Right renal pelvis (tissue), 4 donors: ENCODE results near the gene MAP4K4. TPM values are rescaled to one million over a fixed set of nuclear protein-coding genes. Genes with fewer than 3 reads are reported as not detected.

Experiments used
- DNase-seq, 4 donors: peaks; one replicate each; pipeline ENCODE4 v3.0.0-alpha.2; 2013; ENCODE audit warnings: low read depth in 4 of 4, low spot score in 3 of 4, missing footprints in 1 of 4
- polyA plus RNA-seq, 4 donors: library from polyadenylated mRNA; unstranded; fragments of 120-200 nt; gene quantifications; one replicate each; pipeline ENCODE4 v1.2.1, GENCODE V29; 2013; ENCODE audit not compliant: insufficient read length in 4 of 4

MAP4K4 gene
- polyA plus RNA-seq, 4 donors, result 67.5 to 82.6 (median 78.0) TPM

DNA sequence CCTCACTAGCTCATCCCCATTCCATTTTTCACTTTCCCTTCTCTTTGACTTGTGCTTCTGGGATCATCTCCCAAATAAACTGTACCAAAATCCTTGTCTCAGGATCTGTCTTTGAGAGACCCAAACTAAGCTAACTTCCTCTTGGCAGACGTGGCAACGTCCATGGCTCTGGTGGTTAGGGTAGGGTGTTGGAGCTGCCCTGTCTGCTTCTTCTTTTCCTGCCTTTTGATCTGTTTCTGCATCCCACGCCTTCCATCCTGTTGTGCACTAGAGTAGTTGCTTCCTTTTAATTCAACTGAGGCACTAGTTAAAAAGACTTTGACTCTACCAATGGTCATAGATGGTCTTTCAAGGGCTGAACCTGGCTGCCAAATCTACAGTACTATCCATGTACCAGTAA lies 5.5 kb upstream of the MAP4K4 start:
- no peak for DNase-seq

DNA sequence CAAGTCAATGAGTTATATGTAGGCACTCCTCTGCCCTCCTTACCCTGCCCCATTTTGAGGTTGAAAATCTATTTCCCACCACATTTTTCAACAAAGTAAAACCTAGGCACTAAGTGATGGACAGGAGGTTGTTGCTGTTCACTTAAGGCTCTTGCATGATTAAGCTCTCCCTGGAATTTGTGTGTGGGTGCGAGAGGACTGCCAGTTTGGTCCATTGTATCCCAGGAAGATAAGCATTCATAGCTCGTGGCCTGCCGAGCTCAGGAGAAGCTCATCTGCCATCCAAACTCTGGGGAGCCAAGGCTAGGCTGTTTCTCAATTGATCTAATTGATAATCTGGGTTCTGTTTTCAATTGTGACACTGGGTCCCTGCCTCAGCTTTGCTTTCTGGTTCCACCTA lies 4.7 kb upstream of the MAP4K4 start:
- DNase-seq, result no peak

DNA sequence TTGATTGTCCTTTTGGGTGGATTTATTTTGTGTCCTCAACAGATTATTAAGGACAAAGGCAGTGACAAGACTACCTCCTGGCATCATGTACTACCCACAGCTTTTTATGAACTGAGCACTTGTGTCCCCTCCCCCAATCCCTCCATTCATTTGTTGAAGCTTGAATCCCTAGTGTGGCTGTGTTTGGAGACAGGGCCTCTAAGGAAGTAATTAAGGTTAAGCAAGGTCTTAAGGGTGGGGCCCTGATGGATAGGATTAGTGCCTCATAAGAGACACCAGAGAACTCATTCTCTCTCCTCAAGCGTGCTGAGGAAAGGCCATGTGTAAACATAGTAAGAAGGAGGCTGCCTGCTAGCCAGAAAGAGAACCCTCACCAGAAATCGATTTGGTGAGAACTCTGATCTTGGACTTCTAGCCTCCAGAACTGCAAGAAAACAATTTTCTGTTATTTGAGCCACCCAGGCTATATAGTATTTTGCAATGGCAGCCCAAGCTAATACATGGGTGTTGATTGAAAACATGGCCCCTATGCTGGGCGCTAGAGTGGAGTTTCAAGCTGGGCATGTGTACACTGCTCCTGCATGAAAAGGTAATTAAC lies 3.4 kb upstream of the MAP4K4 start:
- no peak for DNase-seq

DNA sequence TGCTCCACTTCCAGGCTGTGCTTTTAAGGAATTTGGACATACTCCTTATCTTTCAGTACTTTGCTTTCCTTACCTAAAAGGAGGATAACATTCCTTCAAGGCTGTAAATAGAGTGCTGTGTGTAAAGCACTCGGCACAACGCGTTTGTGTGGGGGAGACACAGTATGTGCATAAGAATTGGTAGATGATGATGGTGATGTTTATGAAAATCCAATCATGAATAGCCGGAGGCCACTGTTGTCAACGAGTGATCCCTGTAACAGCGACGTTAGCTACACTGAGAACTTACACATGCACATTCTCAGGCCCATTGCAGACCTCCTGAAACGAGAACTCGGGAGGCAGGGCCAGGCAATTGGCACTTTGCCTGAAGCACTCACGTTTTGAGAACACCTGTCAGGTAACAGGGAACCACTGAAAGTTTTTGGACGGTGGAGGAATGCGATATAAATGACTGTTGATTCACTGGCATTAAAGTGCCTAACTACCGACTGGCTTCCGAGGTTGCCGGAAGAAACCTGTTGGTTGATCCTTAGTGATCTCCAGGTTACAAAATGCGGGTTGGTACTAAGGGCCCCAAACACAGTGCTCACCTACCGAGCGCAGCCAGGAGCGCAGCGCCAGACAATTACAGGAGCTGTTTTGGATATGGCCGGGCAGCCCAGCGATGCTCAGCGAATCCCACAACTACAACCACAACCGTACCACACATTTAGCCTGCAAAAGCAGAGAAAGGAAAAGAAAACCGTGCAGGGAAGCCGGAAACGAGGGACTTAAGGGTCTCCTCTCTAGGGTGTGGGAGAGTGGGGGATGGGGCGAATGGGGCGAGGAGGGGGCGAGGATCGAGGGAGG lies 1.0 kb upstream of the MAP4K4 start:
- DNase-seq, result no peak

DNA sequence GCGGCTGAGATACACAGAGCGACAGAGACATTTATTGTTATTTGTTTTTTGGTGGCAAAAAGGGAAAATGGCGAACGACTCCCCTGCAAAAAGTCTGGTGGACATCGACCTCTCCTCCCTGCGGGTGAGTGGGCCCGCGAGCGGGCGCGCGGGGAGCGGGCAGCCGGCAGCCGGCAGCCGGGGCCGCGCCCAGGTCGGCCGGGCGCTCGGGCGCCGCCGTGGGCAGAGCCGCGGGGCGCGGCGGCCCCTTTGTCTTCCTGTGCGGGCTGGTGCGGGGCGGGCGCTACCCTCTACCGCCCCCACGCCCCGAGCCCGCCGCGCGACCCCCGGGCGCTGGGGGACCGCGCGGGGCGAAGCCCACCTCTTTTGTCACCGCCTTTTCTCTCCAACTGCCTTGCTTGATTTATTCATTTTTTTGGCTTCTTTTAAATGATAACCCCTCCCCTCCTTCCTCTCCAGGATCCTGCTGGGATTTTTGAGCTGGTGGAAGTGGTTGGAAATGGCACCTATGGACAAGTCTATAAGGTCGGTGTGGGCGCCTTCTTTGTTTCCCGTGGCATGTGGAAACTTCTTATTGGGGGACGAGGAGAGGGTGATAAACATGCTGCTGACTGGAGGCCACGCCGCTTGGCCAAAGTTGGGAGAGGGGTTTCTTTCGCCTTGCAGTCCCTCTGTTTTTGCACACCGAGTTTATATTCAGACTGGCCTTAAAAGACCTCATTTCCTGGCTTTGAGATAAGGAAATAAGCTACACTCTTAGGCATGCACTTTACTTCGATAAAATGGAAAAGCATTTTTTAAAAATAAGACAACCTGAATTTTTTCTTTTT lies 722 bp downstream of the MAP4K4 start:
- DNase-seq, result no peak

DNA sequence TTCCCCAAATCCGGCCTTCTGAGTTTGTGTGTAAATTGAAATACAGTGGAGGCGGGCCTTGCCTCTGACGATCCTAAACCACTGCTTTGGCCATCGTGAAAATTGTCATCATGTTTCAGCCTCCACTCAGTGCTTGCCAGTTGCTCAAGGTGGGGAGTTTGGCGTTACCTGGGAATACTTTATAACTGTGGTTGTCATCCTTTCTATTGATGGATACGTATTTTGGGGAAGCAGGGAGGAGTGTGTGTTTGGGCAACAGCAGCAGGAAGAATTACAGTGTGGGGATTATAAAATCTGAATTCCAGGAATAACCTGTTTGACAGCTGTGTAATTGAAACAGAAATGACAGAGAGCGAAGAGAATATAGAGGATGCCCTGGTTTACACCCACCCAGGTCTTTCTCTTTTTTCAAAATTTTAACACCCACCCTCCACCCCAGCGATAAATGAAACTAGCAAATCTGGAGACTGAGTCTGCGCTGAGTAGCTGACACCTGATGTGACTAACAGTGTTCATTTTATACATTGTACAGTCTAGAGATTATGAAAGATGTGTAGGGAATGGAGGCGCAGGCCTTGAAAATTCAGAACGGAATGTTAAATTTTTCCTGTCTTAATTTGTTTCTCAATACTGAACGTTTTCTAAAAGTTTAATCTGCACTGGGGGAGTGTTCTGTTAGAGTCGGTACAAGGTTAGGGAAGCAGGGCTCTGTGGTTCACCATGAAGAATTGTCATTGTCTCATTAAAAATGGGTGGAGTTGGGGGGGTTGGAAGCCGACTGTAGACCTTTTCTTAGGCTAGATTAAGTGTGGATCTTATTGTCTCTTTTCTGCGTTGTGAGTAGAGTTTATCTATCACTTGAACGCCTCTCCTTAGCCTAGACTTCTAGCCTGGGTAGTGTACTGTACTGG lies 1.6 kb downstream of the MAP4K4 start:
- no peak for DNase-seq

DNA sequence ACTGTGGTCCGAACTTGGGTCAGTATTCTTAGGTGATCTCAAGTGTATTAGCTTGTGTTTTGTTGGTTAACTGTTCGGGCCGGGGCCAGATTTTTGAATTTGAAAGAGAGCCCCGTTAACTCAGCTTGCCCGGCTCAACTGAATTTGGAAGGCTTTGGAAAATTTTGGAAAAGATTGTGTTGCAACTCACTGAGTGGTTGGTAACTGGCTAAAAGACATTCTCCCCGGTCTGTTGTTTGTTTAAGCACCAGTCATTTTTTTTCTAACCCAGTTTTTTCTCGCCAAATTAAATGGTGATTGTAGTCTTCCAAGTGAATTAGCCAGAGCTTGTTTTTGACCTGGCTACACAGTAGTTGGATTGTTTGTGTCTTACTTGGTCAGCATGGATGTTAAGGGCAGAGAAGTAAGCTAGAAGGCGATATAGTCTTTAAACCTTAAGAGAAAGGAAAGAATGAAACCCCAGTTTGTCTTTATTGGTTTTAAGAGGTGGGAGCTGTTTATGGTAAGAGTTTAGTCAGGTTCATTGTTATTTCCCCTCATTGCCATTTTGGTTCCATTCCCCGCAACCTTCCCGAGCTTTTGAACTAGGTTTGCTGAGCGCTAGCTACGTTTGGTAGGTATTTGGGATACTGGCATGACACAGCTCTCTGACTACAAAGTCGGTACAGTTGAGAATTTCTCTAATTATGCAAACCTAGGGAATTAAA lies 2.4 kb downstream of the MAP4K4 start:
- no peak for DNase-seq

DNA sequence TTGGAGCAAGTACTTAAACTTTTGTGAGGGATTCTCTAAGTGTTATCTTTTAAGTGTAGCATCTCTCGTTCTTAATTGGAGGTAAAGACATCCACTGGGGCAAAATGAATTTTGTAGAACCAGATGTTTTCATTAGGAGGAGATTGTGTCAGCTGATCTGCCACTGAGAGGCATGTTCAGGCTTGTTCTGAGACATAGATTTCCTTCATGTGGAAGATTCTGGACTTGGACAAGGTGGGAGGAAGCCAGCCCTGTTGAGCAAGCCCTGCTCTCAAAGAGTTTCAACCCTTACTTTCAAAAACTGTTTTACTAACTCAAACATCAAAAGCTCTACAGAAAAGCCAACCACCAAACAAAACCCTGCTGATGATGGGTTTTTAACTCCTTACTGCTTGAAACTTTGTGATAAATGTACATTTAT lies 6.5 kb downstream of the MAP4K4 start:
- DNase-seq, result no peak

DNA sequence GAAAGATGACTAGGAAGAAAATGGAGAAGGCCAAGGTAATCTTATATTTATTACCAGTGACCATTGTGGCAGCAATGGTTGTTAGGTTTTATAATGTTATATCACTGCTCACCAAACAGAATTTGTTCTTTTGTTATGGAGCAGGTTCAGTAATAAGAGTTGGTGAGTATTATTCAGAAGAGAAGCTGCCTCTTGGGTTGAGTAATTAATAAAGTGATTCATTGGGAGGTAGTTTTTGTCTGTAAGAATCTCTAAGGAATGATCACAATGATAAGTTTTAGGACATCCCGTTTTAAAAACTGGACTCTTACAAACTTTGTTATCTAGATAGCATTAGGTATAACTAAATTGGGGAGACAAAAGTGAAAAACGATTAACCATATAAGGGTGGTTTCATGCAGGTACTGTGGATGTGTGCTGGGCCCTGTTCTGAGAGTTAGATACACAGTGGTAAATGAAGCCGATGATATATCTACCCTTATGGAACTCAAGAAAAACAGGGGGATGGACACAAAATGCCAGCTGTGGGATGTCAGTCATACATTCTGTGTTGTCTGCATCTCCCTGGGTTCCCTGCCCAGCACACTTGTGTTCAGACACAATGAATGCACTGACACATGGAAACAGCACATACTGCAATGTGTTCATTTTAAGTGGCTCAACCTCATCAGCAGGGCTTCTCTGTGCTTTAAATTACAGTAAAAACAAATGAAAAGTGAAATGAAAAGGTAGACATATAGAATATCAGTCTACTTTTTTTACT lies 7.5 kb downstream of the MAP4K4 start:
- DNase-seq, result no peak

DNA sequence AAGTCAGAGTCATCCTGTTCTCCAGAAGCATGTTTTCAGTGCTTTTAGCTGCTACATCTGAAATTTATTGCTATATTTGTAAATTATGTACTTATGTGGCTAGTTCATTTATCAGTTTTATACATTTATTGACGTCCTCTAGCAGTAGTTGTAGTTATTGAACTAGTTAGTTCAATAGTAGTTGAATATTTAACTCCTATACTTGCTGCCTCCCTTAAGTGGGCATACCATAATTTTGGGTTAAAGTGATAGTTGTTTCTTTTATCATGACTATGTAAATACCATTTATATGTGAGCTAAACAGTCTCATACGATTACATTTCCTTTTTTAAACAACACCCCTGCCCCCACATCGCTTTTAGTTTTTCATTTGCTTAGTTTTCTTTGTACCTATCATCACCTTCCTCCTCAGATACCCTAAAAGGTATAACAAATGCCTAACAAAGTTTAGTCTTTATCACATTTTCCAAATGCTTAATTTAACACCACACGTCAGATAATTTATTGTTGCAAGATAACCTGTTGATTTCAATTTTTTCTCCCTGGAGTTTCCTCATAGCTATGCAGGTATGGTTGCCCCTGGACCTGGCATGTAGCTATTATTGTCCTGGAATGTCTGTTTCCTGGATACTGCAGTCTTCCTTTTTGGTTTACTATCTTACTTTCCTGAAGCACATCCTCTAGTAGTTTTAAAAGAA lies 8.8 kb downstream of the MAP4K4 start:
- DNase-seq, result no peak

DNA sequence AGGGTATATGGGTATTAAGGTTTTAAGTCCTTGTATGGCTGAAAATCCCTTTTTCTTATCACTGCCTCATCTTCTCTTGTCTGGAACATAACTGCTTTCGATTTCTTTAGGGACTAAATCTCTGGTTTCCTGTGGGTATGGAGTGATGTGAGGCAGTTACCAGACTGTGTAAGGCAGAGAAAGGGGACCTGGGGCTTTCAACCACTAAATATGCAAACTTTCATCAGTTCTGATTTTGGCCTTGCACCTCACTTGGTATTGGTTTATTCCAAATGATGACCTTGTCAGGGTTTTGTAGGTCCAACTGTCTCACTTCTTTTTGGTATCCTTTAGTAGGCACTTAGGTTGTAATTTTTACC lies 9.3 kb downstream of the MAP4K4 start:
- DNase-seq, result no peak

DNA sequence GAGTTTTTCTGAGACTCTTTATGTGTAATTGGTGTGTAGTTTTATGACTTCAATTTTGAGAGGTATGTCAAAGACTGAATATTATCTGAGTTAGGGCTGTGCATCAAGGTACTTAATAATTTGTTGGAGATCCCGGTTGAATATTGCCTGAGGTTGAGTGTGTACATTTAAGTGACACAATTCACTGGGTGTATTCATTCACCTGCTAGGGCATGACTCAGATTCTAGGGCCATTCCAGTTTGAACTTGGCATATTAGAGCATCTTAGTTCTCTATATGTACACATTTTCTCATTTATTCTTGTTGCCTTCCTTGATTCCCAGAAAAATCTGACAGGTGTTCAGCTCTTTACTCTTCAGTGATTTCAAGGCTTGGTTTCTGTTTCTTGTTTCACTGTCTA lies 12.5 kb downstream of the MAP4K4 start:
- no peak for DNase-seq

DNA sequence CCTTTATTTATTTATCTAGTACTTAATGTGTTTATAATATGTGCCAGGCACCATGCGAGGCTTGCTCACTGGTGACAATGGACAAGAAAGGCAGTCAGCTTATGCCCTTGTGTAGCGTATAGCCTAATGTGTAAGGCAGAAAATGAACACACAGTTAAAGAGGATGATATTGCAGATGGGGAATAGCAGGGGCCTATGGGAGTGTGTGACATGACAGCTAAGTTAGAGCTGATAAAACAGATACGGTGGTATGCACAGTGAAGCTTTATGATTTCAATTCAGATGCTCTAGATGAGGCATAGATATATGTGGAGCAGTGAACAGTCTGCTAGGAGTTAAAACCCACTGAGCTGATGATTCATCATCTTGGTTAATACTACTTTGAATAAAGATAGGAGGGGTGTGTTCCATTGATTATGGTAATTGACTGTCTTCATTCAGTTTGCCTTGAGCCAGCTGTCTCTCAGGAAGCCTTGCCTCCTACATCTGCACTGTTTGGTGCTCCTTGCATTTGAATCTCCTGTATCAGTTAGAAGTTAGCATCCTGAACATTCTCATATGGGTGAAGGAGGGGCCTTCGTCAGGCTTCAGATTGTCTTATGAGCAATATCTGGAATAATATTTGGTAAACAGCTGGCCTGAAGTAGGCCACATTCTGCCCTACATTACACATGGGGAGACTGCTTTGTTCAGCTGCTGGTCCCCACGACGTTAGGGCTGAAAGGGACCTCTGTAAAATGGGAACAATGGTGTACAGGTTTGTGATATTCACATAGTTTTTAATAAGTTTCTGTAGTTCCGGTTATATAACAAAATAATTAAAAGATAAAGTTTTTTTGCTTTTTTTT lies 13.2 kb downstream of the MAP4K4 start:
- no peak for DNase-seq

DNA sequence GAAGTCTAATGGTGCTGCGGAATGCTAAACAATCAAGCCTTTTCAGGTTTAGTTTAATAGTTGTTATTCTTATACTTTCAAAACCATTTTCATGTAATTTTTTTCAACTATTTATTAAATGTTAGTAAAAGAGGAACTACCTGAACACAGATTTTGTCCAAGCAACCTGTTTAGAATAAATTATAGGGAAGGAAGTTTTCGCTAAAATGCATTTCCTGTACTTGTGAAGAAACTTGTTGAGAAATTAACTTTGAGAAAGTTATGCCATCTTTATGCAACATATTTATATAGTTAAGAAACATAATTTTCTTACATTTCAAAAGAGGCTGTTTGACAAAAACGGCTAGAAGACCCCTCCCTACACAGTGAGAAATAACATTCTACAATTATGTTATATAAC lies 16.6 kb downstream of the MAP4K4 start:
- no peak for DNase-seq

DNA sequence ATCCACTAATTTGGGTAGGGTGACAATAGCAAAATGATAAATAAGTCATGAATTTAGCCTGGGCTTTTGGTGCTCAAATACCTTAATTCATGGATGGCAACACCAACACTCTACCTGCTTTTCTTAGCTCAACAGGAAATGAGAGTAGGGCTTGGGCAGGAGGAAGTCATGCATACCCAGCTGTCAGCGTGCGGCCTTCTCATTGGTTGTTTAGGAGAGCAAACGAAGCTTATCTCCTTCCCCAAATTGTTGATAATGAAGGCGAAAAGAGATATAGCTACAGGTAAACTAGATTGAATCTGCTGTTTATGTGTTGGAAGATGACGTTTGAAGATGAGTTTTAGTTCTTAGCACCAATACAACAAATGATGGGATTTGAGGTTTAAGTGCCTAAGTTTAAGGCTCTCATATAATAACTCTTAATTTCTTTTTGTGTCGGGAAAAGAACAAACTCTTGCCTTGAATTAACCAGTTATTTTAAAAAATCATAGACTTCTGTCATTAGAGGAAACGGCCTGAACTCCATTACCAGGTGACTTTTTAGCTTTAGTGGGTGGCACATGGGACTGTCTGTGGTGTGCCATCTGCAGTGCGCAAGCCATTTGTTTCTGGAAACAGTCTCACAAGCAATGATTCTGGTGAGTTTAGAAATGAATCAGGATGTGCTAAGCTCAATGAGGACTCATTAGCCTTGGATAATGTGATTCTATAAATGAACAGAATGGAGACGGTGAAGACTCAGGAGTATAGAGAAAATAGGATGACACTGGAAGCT lies 19.8 kb downstream of the MAP4K4 start:
- no peak for DNase-seq

DNA sequence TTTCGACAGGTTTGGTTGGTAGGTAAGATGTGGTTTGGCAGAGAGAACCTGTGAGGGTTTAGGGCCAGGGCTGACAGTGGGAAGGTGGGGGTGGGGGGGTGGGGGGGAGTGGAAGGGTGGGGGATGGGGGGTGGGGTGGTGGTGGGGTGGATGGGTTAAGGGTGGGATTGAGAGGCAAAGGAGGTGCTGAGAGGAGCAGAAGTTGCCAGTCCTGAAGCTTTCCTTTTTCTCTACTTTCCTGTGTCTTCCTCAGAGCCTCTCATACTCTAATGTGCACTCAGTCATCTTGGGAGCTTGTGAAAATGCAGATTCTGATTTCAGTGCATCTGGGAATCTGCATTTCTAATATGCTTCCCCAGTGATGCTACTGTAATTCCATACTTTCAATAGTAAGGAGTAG lies 21.0 kb downstream of the MAP4K4 start:
- DNase-seq, result no peak

DNA sequence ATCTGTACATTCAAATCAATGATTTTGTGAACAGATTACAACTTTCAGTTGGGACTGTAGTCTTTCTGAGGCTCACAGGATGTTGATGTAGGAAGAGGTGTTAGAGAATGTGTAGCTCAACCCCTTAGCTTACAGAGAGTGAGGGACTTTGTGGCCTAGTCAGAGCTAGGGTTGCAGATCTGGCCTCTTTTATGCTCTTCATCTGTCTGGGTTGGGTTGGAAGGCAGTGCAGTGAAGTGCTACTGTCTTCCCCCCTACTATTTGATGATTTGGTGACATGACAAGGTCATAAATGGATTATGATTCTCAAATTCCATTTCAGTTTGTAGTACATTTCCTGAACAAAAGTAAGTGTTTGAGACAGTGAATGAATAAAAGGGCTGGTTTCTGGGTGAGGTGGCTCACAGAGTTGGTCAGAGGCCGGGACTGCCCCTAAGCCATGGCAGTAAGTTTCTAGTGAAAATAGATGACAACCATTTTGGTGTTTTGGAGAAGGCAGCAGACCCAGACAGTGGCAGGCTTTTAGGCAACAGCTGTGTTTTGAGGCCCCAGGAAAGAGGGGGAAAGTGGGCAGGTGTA lies 21.6 kb downstream of the MAP4K4 start:
- DNase-seq, result no peak
